HEK293T (cell line): ENCODE measurements around the gene BRF1.
A peak's percentile ranks its signal among the peaks of the same experiment; 100 is the strongest.

Experiments used
- FOXM1 ChIP-seq: fragments of 450-650 bp; IDR thresholded peaks from 2 replicates; pipeline ENCODE4 v1.6.1; 2017; ENCODE audit warnings: mild to moderate bottlenecking, borderline replicate concordance
- HDGF ChIP-seq: fragments of 450-650 bp; IDR thresholded peaks from 2 replicates; pipeline ENCODE4 v1.6.1; 2017; ENCODE audit warnings: antibody characterized with exemption, borderline replicate concordance

DNA sequence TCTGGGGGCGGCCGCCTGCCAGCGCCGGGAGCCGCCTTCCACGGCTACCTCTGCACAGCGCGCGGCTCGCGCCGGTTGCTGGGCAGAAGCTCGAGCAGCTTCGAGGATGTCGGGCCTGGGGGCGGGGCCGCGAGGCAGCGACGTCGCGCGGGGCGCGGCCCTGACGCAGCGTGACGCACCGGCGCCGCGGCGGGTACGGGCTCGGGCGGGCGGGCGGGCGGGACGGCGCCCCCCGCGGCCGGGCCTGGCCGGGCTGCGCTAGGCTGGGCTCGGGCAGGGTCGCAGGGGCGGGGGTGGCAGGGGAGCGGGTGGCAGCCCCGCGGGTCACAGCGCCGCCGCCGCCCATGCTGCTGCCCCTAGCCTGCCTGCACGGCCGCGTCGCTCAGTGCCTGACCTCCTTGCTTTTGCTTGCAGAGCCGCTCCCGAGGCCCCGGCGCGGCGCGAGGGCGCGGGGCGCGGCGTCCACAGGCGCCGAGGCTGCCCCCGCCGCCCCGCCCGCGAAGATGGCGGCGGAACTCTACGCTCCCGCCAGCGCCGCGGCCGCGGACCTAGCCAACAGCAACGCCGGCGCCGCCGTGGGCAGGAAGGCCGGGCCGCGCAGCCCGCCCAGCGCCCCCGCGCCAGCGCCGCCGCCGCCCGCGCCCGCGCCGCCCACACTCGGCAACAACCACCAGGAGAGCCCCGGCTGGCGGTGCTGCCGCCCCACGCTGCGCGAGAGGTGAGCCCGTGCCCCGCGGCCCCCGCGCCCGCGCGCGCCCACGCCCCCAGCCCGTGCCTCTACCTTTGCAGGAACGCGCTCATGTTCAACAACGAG lies 52.2 kb downstream of the BRF1 start, which contains the start of gene BTBD6:
- TF ChIP-seq FOXM1 (peak; percentile 45; the same call in 1 of the 2 replicates), HDGF (no peak)
